ENCODE data around the gene TMC4.
"Not testable (repeated sequence)": the region's sequence is repeated elsewhere in the genome, so short reads cannot be mapped to it uniquely, and the experiment has no call there.

Gene TMC4

DNA sequence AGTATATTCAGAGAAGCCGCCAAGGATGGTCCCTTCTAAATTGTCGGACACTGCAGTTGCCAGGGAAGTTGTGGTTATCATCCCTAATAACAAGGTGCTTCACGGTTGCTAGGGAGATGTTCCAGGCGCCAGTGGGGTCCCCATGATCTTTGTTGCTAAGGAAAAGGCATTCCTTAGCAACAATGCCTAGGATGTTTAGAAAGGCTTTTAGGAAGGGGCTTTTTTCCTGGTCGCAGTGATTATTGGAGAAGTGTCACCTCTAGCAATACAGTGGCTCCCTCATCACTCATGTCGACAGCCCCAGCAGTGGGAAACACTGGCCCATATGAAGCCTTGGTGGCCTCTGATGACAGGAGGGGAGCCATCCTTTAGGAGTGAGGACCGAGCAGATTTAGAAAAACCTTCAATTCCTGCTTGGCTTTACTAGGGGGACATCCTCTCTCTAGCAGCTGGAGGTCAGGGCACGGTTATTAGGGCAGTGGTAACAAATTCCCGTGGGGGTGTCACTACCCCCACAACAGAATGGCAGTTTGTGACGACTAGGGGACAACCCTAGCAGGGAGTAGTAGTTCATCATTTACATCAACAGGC, 6.4 kb upstream of the TMC4 start:
- no peak for DNase-seq (ENCODE audit: low spot score)

DNA sequence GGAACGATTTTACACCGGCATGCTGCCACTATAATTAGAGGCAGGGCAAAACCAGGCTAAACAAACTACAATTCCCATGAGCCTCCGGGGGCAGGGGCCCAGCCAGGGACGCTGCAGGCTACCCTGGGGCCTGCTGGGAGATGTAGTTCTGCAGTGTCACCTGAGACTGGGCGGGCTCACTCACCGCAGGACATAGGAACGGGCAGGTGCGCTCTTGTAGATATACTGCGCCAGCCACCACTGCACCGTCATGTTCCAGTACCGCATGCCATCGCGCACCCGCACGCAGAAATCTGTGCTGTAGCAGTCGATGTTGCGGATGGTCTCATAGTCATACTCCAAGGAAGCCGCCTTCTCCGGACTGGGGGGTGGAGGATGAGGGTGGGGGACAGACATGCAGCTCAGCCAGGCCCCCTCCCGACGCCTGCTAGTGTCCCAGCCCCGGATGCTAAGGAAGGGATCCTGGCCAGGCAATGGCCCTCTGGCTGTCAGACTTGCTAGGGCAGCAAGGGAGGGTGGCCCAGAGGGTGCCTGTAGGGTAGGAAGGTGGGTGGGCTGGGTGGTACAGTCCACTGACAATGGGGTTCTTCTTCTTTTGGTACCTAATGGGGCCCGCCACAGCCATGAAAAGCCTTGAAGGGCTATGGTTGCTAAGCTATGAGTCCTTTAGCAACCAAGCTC, 5.8 kb upstream of the TMC4 start:
- no peak for DNase-seq (ENCODE audit: low spot score)

DNA sequence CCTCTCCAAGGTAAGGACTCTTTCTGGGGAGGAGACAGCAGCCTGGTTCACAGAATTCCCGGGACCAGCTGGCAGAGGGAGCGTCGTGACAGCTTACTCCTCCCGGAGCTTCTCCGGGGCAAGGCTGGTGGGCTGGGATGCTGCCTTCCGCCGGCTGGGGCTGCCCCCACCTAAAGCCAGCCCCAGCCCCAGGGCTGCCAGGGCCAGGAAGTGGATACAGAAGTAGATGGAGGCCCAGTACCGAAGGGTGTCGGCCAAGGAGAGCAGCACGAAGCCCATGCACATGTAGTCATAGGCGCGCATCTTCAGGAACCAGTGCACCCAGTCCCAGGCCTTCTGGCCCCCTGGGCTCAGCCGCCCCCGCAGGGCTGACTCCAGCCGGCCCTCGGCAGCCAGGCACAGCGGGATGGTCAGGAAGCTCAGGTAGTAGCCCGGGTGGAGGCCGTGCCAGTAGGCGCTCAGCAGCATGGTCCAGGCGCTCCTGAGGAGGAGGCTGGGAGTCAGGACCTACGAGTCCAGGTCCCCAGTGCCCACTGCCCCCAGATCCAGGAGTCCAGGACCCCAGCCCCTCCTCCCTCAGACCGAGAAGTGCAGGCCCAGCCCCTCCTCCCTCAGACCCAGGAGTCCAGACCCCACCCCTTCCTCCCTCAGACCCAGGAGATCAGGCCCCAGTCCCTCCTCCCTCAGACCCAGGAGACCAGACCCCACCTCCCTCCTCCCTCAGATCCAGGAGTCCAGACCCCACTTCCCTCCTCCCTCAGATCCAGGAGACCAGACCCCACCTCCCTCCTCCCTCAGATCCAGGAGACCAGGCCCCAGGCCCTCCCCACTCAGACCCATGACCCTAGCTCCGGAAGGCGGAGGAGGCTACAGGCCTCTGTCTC, 1.2 kb upstream of the TMC4 start:
- DNase-seq (ENCODE audit: low spot score): no peak

DNA sequence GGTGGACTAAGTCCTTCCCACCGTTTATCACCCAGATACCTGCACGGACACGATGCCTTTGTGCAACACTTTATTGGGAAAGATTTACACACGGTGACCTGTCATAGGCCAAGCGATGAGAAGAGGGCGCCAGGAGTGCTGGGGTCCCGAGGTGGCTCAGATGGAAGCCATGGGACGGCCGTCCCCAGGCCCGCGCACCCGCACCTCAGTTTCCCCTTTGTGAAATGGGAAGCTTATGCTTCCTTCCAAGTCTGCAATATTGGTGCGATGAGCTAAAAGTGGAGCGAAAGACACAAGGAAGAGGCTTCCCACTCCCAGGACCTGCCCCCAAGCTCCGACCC, 369 bp upstream of the TMC4 start:
- no peak for DNase-seq (ENCODE audit: low spot score)

DNA sequence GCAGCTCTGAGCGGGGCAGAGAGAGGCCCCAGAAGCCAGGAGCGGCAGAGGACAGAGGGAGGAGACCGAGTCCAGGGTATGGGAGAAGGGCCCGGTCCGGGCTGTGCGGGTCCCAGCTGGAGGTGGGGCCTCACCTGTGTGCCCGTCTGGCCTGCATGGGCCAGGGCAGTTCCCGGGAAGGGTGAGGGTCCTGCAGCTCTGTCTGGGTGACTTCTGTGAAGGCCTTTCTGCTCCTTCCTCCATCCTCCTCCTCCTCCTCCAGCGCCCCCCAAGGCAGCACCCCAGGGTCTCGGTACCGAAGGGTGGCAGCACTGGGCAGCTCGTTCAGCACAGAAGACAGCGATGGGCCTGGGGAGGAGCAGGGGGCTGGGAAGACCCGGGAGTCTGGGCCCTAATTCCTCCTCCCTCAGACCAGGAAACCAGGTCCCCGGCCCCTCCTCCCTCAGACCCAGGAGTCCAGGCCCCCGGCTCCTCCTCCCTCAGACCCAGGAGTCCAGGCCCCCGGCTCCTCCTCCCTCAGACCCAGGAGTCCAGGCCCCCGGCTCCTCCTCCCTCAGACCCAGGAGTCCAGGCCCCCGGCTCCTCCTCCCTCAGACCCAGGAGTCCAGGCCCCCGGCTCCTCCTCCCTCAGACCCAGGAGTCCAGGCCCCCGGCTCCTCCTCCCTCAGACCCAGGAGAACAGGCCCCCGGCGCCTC, 1.1 kb downstream of the TMC4 start:
- DNase-seq (ENCODE audit: low spot score): not testable (repeated sequence)

DNA sequence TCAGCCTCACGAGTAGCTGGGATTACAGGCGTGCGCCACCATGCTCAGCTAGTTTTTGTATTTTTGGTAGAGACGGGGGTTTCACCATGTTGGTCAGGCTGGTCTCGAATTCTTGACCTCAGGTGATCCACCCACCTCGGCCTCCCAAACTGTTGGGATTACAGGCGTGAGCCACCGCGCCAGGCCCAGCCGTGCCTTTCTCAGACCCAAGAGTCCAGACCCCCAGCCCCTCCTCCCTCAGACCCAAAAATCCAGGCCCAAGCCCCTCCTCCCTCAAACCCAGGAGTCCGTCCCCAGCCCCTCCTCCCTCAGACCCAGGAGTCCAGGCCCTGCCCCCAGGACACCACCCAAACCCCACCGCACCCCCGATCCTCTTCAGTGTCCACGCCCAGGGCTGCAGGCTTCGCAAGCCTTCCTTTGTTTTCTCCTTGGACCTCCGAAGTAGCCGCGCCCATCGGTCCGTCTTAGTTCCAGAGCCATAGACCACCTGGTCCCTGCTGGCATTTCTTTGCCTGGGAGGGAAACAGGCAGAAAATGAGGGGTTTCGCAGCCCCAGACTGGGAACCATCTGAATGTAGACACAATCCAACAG, 3.7 kb downstream of the TMC4 start:
- DNase-seq (ENCODE audit: low spot score): no peak

DNA sequence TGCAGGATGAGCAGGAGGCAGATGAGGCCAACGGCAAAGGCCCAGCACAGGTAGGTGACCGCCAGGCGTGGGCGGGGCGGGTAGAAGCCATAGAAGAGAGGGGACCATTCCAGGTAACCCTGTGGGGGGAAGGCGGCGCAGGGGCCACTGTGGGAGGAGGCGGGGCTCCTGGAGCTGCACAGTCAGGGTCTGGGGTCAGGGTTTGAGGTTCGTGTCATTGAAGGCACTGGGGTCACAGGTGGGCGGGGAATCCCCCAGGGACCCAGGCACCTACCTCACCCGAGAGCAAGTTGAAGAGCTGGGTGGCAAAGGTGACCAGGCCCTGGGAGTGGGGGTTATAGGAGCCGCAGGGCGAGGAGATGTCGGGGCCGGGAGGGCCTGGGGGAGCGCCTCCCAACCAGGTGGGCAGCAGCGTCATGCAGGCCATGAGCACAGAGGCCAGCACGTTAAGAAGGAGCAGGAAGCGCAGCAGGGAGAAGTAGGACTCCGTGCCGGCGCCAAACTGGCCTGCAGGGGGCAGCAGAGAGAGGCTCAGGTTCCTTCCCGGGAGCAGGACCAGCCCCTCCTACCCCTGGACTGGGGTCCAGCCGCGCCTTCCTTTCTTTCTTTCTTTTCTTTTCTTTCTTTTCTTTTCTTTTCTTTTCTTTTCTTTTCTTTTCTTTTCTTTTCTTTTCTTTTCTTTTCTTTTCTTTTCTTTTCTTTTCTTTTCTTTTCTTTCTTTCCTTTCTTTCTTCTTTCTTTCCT, 4.6 kb downstream of the TMC4 start:
- DNase-seq (ENCODE audit: low spot score): peak; percentile 67

DNA sequence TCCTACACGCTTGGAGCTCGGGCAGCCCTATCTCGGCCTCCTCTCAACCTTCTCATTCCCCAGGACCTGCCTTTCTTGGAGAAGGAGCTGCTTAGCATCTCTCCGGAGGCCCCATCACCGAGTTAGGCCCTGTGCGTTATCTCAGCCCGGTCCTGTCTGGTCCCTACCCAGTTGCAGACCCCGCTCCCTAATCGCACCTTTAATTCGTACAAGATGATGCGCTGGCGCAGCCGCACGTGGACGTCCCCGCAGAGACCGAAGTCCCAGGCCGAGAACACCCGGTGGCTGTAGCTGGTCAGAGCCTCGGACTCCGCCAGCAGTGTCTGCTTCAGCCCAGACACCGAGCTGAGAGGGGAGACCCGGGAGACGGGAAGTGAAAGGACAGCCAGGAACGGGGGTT, 7.7 kb downstream of the TMC4 start:
- no peak for DNase-seq (ENCODE audit: low spot score)

DNA sequence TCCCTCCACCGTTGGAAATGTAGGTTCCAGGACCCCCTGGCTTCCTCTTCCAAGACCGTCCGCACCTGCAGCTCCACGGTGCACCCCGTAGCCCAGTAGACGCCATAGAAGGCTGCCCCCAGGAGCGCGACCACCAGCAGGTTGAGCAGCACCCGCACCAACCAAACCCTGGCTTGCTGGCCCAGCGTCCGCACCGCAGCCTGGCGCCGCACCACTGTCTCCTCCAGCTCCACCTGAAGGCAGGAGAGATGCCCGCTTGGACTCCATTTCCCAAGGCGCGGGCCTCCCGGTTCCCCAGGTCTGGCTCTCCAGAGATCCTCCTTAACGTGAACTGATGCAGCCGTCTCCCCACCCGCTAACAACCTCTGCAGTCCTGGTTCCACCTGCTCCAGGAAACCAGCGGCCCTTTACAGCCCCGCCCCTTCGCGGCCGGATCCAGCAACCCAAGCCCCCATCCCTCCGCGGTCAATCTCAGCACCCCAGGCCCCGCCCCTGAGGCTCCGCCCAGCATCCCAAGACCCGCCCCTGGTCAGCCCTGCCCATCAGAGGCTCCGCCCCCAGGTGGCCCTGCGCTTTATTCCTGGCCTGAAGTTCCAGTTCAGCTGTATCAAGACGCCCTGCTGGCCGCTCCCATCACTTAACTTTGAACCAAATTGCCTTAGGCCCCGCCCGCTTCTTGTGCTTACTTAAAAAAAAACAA, 8.4 kb downstream of the TMC4 start:
- DNase-seq (ENCODE audit: low spot score): no peak

DNA sequence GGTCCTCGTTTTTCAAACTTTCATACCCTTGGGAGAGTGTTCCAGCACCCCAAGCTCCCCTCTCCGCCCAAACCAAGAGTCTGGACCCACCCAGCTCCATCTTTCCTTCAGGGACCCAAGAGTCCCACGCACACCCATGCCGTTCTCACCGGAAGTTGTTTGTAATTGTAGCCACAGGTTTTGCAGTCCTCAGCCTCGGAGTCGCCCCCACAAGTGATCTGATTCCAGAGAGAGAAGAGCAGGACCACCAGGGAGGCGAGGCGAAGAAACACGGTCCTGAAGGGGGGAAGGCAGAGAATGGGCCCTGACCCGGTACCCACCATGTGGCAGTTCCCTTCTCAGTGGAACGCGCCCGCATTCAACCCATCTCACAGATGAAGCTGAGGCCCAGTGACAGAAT, 10.1 kb downstream of the TMC4 start:
- no peak for DNase-seq (ENCODE audit: low spot score)

DNA sequence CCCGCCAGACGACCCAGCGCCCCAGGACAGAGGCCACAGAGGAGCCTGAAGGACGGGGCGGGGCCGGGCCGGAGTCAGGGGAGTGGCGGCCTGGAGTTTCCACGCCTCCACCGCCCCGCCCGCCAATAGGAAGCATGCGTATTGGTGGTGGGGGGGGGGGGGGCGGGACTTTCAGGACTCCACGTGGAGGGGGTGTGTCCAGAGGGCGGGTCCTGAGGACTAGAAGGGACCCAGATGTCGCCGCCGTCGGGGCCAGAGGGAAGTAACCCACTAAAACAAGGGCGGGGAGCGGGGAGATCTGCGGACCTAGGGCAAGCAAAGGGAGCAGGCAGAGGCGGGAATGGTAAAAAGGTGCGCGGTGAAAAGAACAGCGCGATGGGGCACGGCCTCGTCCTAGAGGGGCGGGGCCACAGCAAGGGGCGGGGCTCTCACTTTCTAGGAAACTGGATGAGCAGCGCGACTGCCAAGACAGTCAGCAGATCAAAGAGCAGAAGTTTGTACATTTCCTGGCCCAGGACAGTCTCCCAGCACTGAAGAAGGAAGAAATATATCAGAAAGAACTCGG, 10.6 kb downstream of the TMC4 start:
- peak; percentile 60 for DNase-seq (ENCODE audit: low spot score)

DNA sequence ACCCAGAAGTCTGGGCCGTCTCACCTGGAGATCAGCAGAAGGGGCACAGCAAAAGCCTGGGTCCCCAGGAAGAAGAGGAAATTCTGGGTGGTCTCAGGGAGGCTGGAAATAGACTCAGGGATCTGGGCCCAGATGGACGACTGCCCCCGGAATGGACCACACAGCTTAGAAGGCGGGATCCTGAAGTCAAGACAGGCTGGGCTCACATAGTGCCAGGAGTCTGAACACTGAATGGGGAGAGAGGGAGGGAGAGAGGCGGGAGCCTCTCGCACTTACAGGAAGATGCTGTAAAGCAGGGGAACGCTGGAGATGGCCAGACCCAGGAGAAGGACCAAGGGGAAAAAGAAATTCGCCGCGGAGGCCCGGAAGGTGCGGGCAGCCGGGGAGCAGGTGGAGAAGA, 12.1 kb downstream of the TMC4 start:
- no peak for DNase-seq (ENCODE audit: low spot score)

DNA sequence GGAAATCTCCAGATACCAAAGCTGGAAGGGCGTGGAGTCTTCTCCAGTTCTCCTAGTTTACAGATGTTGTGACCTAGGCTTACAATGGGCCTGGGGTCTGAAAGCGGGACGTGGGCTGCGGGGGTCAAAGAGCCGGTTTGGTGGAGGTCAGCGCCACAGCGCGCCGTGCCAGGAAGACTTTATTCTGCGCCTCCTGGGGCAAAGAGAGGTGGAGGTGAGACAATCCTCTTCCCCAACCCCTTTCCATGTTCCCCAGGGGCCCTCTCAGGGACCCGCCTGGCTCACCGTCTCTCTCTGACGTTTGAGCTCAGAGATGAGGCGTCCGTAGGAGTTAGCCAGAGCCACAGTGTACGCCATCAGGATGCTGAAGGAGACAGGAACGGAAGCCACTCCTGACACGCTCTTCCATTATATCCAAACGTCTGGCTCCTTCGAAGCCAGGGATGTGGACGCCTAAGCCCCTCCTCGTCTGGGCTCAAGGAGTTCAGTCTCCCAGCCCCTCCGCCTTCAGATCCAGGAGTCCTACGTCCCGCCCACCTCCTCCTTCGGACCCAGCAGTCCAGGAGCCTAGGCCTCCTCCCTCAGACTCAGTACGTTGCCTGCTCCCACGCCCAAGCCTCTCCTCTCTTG, 12.7 kb downstream of the TMC4 start:
- no peak for DNase-seq (ENCODE audit: low spot score)

DNA sequence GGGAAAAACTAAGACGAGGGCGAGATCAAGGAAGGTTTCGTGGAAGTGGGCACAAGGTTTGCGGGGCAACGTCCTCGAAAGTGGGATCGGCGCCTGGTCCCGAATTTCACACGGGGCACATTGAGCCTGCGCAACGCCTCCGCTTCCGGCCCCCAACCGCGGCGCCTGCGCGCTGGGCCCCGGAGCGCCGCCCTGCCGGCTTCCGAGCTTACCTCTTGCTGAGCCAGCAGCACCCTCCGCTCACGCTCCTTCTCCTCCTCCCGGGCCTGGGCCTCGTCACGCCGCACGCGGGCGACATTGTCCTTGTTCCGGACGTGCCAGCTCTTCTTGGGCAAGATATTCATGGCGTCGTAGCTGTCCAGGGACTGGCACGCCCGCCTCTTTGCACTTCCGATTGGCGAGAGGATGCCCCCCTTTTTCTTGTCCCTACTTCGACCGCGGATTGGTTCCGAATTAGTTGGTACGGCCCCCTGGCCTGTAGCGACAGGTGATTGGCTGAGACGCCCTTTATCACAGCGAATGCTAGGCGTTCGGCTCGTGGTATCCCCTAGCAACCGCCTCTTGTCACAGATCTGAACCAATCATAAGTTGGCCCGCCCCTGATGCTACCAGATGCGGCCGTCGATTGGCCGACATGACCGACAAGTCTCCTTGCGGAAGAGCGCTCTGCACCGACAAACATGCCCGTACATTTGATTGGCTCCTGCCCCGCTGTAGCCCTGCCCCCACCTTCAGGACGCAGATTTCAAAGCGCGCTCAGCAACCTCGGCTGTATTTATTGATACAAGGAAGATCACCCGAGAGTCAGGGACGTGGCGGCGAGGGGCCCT, 13.4 kb downstream of the TMC4 start, which contains the start of gene LENG1:
Gene LENG1 (minus strand): TSS at position 370 of the 830 bp plus-strand sequence. CDS start 26 bp downstream, at position 344.
- DNase-seq (ENCODE audit: low spot score): peak; percentile 100

DNA sequence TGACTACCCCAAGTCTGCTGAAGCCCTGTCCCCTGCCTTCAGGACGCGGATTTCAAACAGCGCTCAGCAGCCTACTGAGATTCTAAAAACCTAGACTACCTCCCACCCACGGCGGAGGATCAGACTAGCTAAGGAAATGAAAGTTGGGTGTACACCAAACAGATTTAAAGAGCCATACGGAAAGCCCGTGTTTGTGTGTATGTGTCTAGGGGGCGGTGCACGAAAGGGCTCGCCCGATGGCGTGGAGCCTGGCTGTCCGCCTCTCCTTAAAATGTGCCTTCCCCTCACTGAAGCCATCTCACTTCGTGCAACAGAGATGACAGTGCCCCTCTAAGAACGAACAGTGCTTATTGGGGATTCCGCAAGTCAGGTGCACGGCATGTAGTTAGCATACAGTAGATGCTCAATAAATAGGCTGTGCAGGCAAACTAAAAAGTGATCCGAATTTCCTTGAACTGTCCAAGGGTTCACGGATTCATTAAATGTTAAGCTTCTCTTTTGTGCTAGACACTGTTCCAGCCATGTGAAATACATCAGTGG, 14.1 kb downstream of the TMC4 start:
- DNase-seq (ENCODE audit: low spot score): peak; percentile 24

DNA sequence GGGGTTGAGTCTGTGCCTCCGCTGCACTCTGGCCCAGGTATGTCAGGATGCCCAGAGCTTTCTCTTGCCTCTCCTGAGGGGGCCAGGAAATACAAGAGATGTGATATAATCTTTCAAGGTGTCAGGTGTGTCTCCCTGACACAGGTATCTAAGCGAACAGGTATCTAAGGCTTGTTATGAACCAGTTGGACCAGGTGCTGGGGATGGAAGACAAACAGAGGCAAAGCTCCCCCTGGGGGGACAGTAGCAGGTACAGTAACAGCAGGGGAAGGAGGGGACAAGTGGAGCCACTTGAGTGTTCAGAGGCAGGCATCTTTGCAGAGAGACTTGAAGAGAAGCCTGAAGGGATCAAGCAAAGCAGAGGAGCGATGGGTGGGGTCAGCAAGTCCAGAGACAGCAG, 16.0 kb downstream of the TMC4 start:
- no peak for DNase-seq (ENCODE audit: low spot score)

DNA sequence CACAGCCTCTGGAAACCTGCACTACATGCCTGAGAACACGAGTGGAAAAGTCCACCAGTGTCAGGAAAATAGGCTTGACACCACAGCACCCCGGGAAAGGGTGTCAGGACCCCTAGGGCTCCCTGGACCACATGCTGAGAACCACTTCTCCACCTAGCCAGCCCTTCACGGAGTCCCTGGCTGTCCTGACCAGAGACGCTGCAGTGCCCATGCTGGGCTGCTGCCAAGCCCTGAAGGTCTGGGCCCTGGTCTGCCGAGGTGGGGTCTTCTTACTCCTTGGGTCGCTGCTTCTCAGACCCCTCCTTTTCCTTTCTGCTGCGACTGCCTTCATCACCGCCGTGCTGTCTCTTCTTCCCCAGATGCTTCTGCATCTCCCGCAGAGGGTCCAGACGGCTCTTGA, 16.5 kb downstream of the TMC4 start:
- no peak for DNase-seq (ENCODE audit: low spot score)

DNA sequence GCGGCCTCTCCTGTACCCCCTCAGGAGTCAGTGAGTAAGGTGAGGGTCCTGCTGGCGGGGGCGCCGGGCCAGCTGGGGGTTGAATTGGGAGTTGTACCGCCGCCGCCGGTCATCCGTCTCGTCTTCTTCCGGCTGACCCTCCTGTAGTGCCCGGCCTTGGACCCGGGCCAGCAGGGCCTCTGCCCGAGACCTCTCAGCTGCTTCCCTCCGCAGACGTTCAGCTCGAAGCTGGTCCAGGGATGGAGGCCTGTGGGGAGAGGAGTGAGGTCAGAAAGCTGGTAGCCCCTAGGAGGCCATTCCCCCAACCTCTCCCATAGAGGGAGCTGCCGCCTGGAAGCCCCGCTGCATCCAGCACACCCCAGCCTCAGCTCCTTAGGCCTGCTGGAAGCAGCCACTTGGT, 17.3 kb downstream of the TMC4 start:
- no peak for DNase-seq (ENCODE audit: low spot score)

All from pons (tissue), 1 donor.